Right cardiac atrium (tissue), 5 donors: ENCODE data around the gene TMUB2. TPM values are rescaled to one million over a fixed set of nuclear protein-coding genes. Genes with fewer than 3 reads are reported as not detected.

ENCODE experiments used
- ATAC-seq, 2 donors: fragments of 200-7000 bp; cut with Tn5 transposase; one replicate each; pipeline versions ENCODE4 v1.8.0 to v1.9.1; 2020; ENCODE audit warnings: moderate library complexity in 2 of 2, mild to moderate bottlenecking in 1 of 2
- DNase-seq, 3 donors: peaks; one replicate each; pipeline ENCODE4 v3.0.0-alpha.2; 2020
- H3K27ac ChIP-seq: one replicate; pipeline ENCODE4 v1.5.1; 2013; ENCODE audit warnings: mild to moderate bottlenecking, low read length, control low read depth, moderate library complexity
- H3K27me3 ChIP-seq: one replicate; pipeline ENCODE4 v1.6.1; 2013; ENCODE audit not compliant: control insufficient read depth, insufficient read depth
- H3K4me1 ChIP-seq: one replicate; pipeline ENCODE4 v1.6.1; 2013; ENCODE audit warnings: low read length; ENCODE audit not compliant: control insufficient read depth, insufficient read depth
- H3K4me3 ChIP-seq: one replicate; pipeline ENCODE4 v1.5.1; 2013; ENCODE audit warnings: low read length, control low read depth
- H3K9me3 ChIP-seq: one replicate; pipeline ENCODE4 v1.6.1; 2013; ENCODE audit warnings: low read length; ENCODE audit not compliant: control insufficient read depth
- WGBS: extraction: QIAGEN DNeasy Blood & Tissue Kit; methylation state at CpG from one replicate; pipeline ENCODE4 v1.1.7; 2013; 5-methylcytosine and 5-hydroxymethylcytosine counted together
- intact Hi-C, 4 donors: fragments of 100-400 bp; cut with DNase I; formaldehyde crosslinking; loops; one replicate each; pipeline versions ENCODE4 v1.11.0 to v1.14.0; 2022 to 2023
- polyA plus RNA-seq: library from polyadenylated mRNA; stranded (reverse); fragments of 200-250 nt; gene quantifications from one replicate; pipeline ENCODE4 v1.2.3, GENCODE V29; 2013
- total RNA-seq, 4 donors: library from RNA; stranded (reverse); fragmentation: NEBNext Ultra II Directional; extraction: Animal tissue kit (Norgen Biotek cat#: 25700); gene quantifications; one replicate each; pipeline ENCODE4 v1.2.1, GENCODE V29; 2021
- donor health status: healthy with polysubstance abuse.
- donor health status: DM: no; HTN: yes; CAD: no.
- donor health status: DM: no; HTN: no; CAD: no.
- donor health status: DM: no; HTN: yes; CAD: no; lungs with severe emphysema.
- donor health status: DM: yes; HTN: yes; CAD: no.

The TMUB2 gene
- total and polyA plus RNA-seq, 5 donors = 23.5 to 27.6 (median 26.3) TPM

- no peaks in the 10 kb centered on the region for H3K4me1 ChIP-seq
These were observed 19.4 kb downstream of the TMUB2 start for GRCh38 chr17:44205962-44206824.

GRCh38 chr17:44206825-44207155, 20.0 kb downstream of the TMUB2 start:
- H3K4me1 ChIP-seq = no peaks in the 10 kb centered on the region
- DNase-seq (peak in 1 of 3 donors; percentile 50), ATAC-seq (no peak)
- H3K9me3 ChIP-seq = no peaks in the 10 kb centered on the region
- no peaks in the 10 kb centered on the region for H3K27me3 ChIP-seq
- intact Hi-C loops = no loop called here
- no peak overlapping the region for H3K27ac ChIP-seq
- WGBS = 84% methylated on average over 6 of the region's 6 CpGs
- H3K4me3 ChIP-seq = no peak overlapping the region

More at GRCh38 chr17:44205962-44206824, 19.4 kb downstream of the TMUB2 start:
- no peak overlapping the region for H3K27ac ChIP-seq
- H3K27me3 ChIP-seq = no peaks in the 10 kb centered on the region
- intact Hi-C loops = no loop called here
- ATAC-seq = no peak
- H3K9me3 ChIP-seq = no peaks in the 10 kb centered on the region
- 47% methylated on average over 13 of the region's 13 CpGs for WGBS
- no peak overlapping the region for H3K4me3 ChIP-seq
- DNase-seq = peak in 1 of 3 donors; percentile 24

GRCh38 chr17:44207319-44207718, 20.5 kb downstream of the TMUB2 start:
- no peak overlapping the region for H3K27ac ChIP-seq
- H3K9me3 ChIP-seq = no peaks in the 10 kb centered on the region
- ATAC-seq = no peak
- WGBS = 84% methylated on average over 17 of the region's 17 CpGs
- DNase-seq = no peak
- no peak overlapping the region for H3K4me3 ChIP-seq
- intact Hi-C loops = no loop called here
- H3K4me1 ChIP-seq = no peaks in the 10 kb centered on the region
- no peaks in the 10 kb centered on the region for H3K27me3 ChIP-seq

- H3K9me3 ChIP-seq = no peaks in the 10 kb centered on the region
- H3K27ac ChIP-seq = no peak overlapping the region
- intact Hi-C loops = no loop called here
- no peak overlapping the region for H3K4me3 ChIP-seq
- H3K4me1 ChIP-seq = no peaks in the 10 kb centered on the region
- WGBS = 83% methylated on average over 5 of the region's 5 CpGs
- no peak for ATAC-seq
- DNase-seq = no peak
- H3K27me3 ChIP-seq = no peaks in the 10 kb centered on the region
These were observed 21.0 kb downstream of the TMUB2 start for GRCh38 chr17:44207743-44208142.

DNA sequence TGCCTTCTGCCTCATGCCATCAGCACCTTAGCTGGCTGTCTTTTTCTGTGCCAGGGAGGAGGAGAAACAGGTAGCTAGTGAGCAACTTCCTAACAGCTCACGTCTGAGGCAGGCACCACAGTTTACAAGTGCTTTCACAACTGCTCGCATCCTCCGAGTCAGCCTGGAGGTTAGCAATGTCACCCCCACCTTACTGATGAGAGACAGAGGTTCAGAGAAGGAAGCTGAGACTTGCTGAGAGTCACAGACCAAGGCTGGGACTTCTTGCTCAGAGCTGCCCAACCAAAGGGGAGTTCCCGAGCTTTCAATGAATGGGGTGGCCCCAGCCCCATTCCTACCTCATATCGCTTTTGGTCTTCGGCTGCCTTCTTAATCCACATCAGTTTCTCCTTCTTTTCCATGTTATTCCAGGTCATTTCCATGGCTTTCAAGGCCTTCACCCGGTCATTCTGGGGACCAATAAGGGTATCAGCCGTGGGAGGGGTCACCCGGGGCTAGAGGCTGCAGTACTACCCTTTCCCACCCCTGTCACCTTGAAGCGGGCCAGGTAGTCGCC, 23.1 kb downstream of the TMUB2 start:
- no peak for ATAC-seq
- no peak for DNase-seq
- H3K9me3 ChIP-seq = no peaks in the 10 kb centered on the region
- H3K27ac ChIP-seq = no peak overlapping the region
- WGBS = 72% methylated on average over 11 of the region's 11 CpGs
- no peaks in the 10 kb centered on the region for H3K4me1 ChIP-seq
- H3K27me3 ChIP-seq = no peaks in the 10 kb centered on the region
- intact Hi-C loops = loop anchor here in 3 of 4 donors (2.0 to 10.0 kb wide), 4 partner anchors 115 to 305 kb away; partner anchors contain the start of gene SLC25A39 (in 1 of the 3)
- no peak overlapping the region for H3K4me3 ChIP-seq

GRCh38 chr17:44210342-44211192, 23.8 kb downstream of the TMUB2 start:
- ATAC-seq = peak; percentile 87 to 93
- WGBS = 29% methylated on average over 64 of the region's 64 CpGs
- H3K4me3 ChIP-seq = no peak overlapping the region
- no peak overlapping the region for H3K27ac ChIP-seq
- intact Hi-C loops = loop anchor here in 3 of 4 donors (2.0 to 10.0 kb wide), 4 partner anchors 114 to 304 kb away; partner anchors contain the start of gene SLC25A39 (in 1 of the 3)
- no peaks in the 10 kb centered on the region for H3K9me3 ChIP-seq
- no peaks in the 10 kb centered on the region for H3K27me3 ChIP-seq
- peak; percentile 88 to 96 (median 95) for DNase-seq
- no peaks in the 10 kb centered on the region for H3K4me1 ChIP-seq

GRCh38 chr17:44211281-44212265, 24.8 kb downstream of the TMUB2 start:
- no peaks in the 10 kb centered on the region for H3K4me1 ChIP-seq
- no peak overlapping the region for H3K27ac ChIP-seq
- H3K27me3 ChIP-seq = no peaks in the 10 kb centered on the region
- no peak overlapping the region for H3K4me3 ChIP-seq
- no peaks in the 10 kb centered on the region for H3K9me3 ChIP-seq
- ATAC-seq (no peak), DNase-seq (peak in 2 of 3 donors; percentile 45 to 59)
- WGBS = 89% methylated on average over 30 of the region's 30 CpGs
- intact Hi-C loops = loop anchor here in 3 of 4 donors (2.0 to 10.0 kb wide), 4 partner anchors 113 to 303 kb away; partner anchors contain the start of gene SLC25A39 (in 1 of the 3)

GRCh38 chr17:44212507-44213402, 26.0 kb downstream of the TMUB2 start:
- DNase-seq (peak in 1 of 3 donors; percentile 57), ATAC-seq (peak in 1 of 2 donors; percentile 3)
- H3K27me3 ChIP-seq = no peaks in the 10 kb centered on the region
- no peaks in the 10 kb centered on the region for H3K9me3 ChIP-seq
- 65% methylated on average over 31 of the region's 31 CpGs for WGBS
- intact Hi-C loops = loop anchor here in 3 of 4 donors (5.0 to 10.0 kb wide), 3 partner anchors 115 to 302 kb away; no protein-coding TSS in a partner anchor
- peaks cover 5% of the 10 kb centered on the region for H3K4me1 ChIP-seq
- no peak overlapping the region for H3K4me3 ChIP-seq
- no peak overlapping the region for H3K27ac ChIP-seq
